ENCODE results near the gene NEK6.

NEK6 gene

GRCh38 chr9:124257844-124258606 is at the start of gene NEK6:
TSS of gene NEK6 (plus strand) at chr9:124257949. CDS start at chr9:124301965, 44,016 bp downstream.
- DNase-seq (ENCODE audit: low spot score) = no peak

GRCh38 chr9:124208571-124208970 is 49.2 kb upstream of the NEK6 start:
- DNase-seq (ENCODE audit: low spot score) = no peak

GRCh38 chr9:124209279-124209678 is 48.5 kb upstream of the NEK6 start:
- DNase-seq (ENCODE audit: low spot score) = no peak

- no peak for DNase-seq (ENCODE audit: low spot score)
These were observed 48.0 kb upstream of the NEK6 start for GRCh38 chr9:124209774-124210173.

GRCh38 chr9:124210697-124211096 is 47.1 kb upstream of the NEK6 start:
- no peak for DNase-seq (ENCODE audit: low spot score)

- no peak for DNase-seq (ENCODE audit: low spot score)
These were observed 45.2 kb upstream of the NEK6 start for GRCh38 chr9:124212381-124213050.

- no peak for DNase-seq (ENCODE audit: low spot score)
These were observed 44.4 kb upstream of the NEK6 start for GRCh38 chr9:124213396-124213795.

GRCh38 chr9:124214116-124214515 is 43.6 kb upstream of the NEK6 start:
- no peak for DNase-seq (ENCODE audit: low spot score)

- DNase-seq (ENCODE audit: low spot score) = no peak
These were observed 43.0 kb upstream of the NEK6 start for GRCh38 chr9:124214596-124215367.

- DNase-seq (ENCODE audit: low spot score) = no peak
These were observed 42.3 kb upstream of the NEK6 start for GRCh38 chr9:124215368-124215910.

GRCh38 chr9:124215956-124216355 is 41.8 kb upstream of the NEK6 start:
- DNase-seq (ENCODE audit: low spot score) = no peak

- DNase-seq (ENCODE audit: low spot score) = no peak
These were observed 41.1 kb upstream of the NEK6 start for GRCh38 chr9:124216474-124217176.

GRCh38 chr9:124217836-124218437 is 39.8 kb upstream of the NEK6 start:
- DNase-seq (ENCODE audit: low spot score) = no peak

GRCh38 chr9:124218438-124218982 is 39.2 kb upstream of the NEK6 start:
- DNase-seq (ENCODE audit: low spot score) = no peak

GRCh38 chr9:124218987-124219461 is 38.7 kb upstream of the NEK6 start:
- DNase-seq (ENCODE audit: low spot score) = no peak

GRCh38 chr9:124220946-124221451 is 36.8 kb upstream of the NEK6 start:
- DNase-seq (ENCODE audit: low spot score) = peak; percentile 36

GRCh38 chr9:124221676-124222075 is 36.1 kb upstream of the NEK6 start:
- DNase-seq (ENCODE audit: low spot score) = no peak

GRCh38 chr9:124222109-124222508 is 35.6 kb upstream of the NEK6 start:
- no peak for DNase-seq (ENCODE audit: low spot score)

GRCh38 chr9:124222918-124223720 is 34.6 kb upstream of the NEK6 start:
- peak; percentile 81 for DNase-seq (ENCODE audit: low spot score)

GRCh38 chr9:124225945-124226344 is 31.8 kb upstream of the NEK6 start:
- no peak for DNase-seq (ENCODE audit: low spot score)

Measured in HuH-7 (cell line).